Endothelial cell of umbilical vein (primary cell): Measurements from ENCODE around the gene AUH. TPM values are rescaled to one million over a fixed set of nuclear protein-coding genes. Genes with fewer than 3 reads are reported as not detected.

Experiments
- BruUV-seq: library from RNA; stranded (reverse); fragments of 400-500 nt; replicated peaks from 2 replicates; lab custom pipeline; 2021; lab: Mats Ljungman, UMichigan
- CTCF ChIA-PET: fragments of 300-600, 350-600 bp; sonication (Branson Sonifier 250); formaldehyde crosslinking; loops from one replicate; lab custom pipeline; 2021; ENCODE audit warnings: antibody characterized with exemption, inconsistent platforms; lab: Charles Lee
- POLR2A ChIA-PET: fragments of 300-600, 350-600 bp; sonication (Branson Sonifier 250); formaldehyde crosslinking; loops from one replicate; lab custom pipeline; 2021; ENCODE audit warnings: antibody characterized with exemption, inconsistent platforms; lab: Charles Lee
- DNase-seq: peaks from one replicate; pipeline ENCODE4 v3.0.0-alpha.2; 2011; ENCODE audit warnings: low read depth, low spot score
- FAIRE-seq: peaks from 2 replicates; lab custom pipeline; 2011; peaks lifted over from hg19 to GRCh38; lab: Jason Lieb, UNC
- H2AFZ ChIP-seq: 2 replicates; pipeline ENCODE4 v1.6.0; 2012; ENCODE audit warnings: low read depth, low read length, control low read depth, inconsistent platforms
- H3K27ac ChIP-seq: 2 replicates; pipeline ENCODE4 v1.5.1; 2011; ENCODE audit warnings: low read depth, mild to moderate bottlenecking, control low read depth, low read length, moderate library complexity; ENCODE audit not compliant: insufficient read depth
- H3K27me3 ChIP-seq, 2 experiments: 2 replicates each; pipeline versions ENCODE4 v1.6.0 to v1.6.1; 2011; ENCODE audit warnings: low read length in 2 of 2, mixed read lengths in 1 of 2; ENCODE audit not compliant: control insufficient read depth in 2 of 2, insufficient read depth in 2 of 2
- H3K36me3 ChIP-seq, 2 experiments: 2 replicates in 1 of 2; 3 replicates in 1 of 2; pipeline ENCODE4 v1.5.1; 2011; ENCODE audit warnings: low read length in 2 of 2, mild to moderate bottlenecking in 1 of 2, moderate library complexity in 1 of 2; ENCODE audit not compliant: control insufficient read depth in 2 of 2, insufficient read depth in 2 of 2; ENCODE audit errors: extremely low read depth in 1 of 2
- H3K4me1 ChIP-seq: 3 replicates; pipeline ENCODE4 v1.5.1; 2011; ENCODE audit warnings: mild to moderate bottlenecking, low read length; ENCODE audit not compliant: control insufficient read depth, insufficient read depth; ENCODE audit errors: extremely low read depth
- H3K4me2 ChIP-seq: 2 replicates; pipeline ENCODE4 v1.6.1; 2011; ENCODE audit warnings: low read length, control low read depth, mixed read lengths; ENCODE audit not compliant: insufficient read depth
- H3K4me3 ChIP-seq, 3 experiments: fragments of 200-600 bp in 1 of 3; sonication (generic), shearing (Covaris generic) in 1 of 3; replicated peaks in 1 of 3; 2 replicates each; pipeline ENCODE4 v1.5.1; 2011 to 2016; ENCODE audit warnings: control low read depth in 3 of 3, low read length in 3 of 3, mild to moderate bottlenecking in 2 of 3, inconsistent platforms in 1 of 3, low read depth in 1 of 3, moderate library complexity in 1 of 3; ENCODE audit not compliant: insufficient read depth in 1 of 3
- H3K79me2 ChIP-seq: 2 replicates; pipeline ENCODE4 v1.6.0; 2012; ENCODE audit warnings: low read length, inconsistent platforms; ENCODE audit not compliant: control insufficient read depth, insufficient read depth
- H3K9ac ChIP-seq: replicated peaks from 2 replicates; pipeline ENCODE3; 2011; ENCODE audit warnings: low read length, control low read depth; ENCODE audit not compliant: insufficient read depth; ENCODE audit errors: extremely low read depth
- H3K9me1 ChIP-seq: replicated peaks from 3 replicates; pipeline ENCODE4 v1.6.0; 2011; ENCODE audit warnings: mild to moderate bottlenecking, low read length; ENCODE audit not compliant: control insufficient read depth, insufficient read depth; ENCODE audit errors: extremely low read depth
- H3K9me3 ChIP-seq: replicated peaks from 2 replicates; pipeline ENCODE4 v1.5.1; 2012; ENCODE audit warnings: low read length, inconsistent platforms; ENCODE audit not compliant: control insufficient read depth, insufficient read depth
- H4K20me1 ChIP-seq: replicated peaks from 2 replicates; pipeline ENCODE3; 2011; ENCODE audit warnings: mild to moderate bottlenecking, low read length; ENCODE audit not compliant: control insufficient read depth, insufficient read depth; ENCODE audit errors: extremely low read depth
- CTCF ChIP-seq, 2 donors: IDR thresholded peaks; 1 replicate in 1 of 2; 2 replicates in 1 of 2; pipeline ENCODE4 v1.5.1; 2011; ENCODE audit warnings: low read length in 2 of 2, mild to moderate bottlenecking in 2 of 2, moderate library complexity in 2 of 2, control low read depth in 1 of 2, inconsistent platforms in 1 of 2, low read depth in 1 of 2; ENCODE audit not compliant: insufficient read depth in 1 of 2; ENCODE audit errors: extremely low read depth in 1 of 2
- EZH2 ChIP-seq: IDR thresholded peaks from 2 replicates; pipeline ENCODE4 v1.6.1; 2012; ENCODE audit warnings: borderline replicate concordance, low read depth, mild to moderate bottlenecking, moderate library complexity, low read length, inconsistent platforms; ENCODE audit not compliant: severe bottlenecking
- FOS ChIP-seq: IDR thresholded peaks from 2 replicates; pipeline ENCODE4 v1.6.1; 2011; ENCODE audit warnings: mild to moderate bottlenecking, low read length, moderate library complexity, borderline replicate concordance; ENCODE audit not compliant: insufficient read depth
- GATA2 ChIP-seq: IDR thresholded peaks from 2 replicates; pipeline ENCODE4 v1.7.0; 2011; ENCODE audit warnings: low read depth, mild to moderate bottlenecking, moderate library complexity, mixed read lengths, low read length; ENCODE audit not compliant: insufficient read length, insufficient read depth
- JUN ChIP-seq: IDR thresholded peaks from 2 replicates; pipeline ENCODE4 v1.6.1; 2011; ENCODE audit warnings: borderline replicate concordance, low read depth; ENCODE audit not compliant: insufficient read length, insufficient read depth
- MYC ChIP-seq: IDR thresholded peaks from one replicate; pipeline ENCODE4 v1.6.1; 2011; ENCODE audit warnings: mild to moderate bottlenecking, low read depth, low read length
- POLR2A ChIP-seq: IDR thresholded peaks from 2 replicates; pipeline ENCODE4 v1.6.1; 2012; ENCODE audit warnings: low read depth, mild to moderate bottlenecking, control low read depth, low read length
- POLR2AphosphoS5 ChIP-seq: IDR thresholded peaks from 2 replicates; pipeline ENCODE4 v1.6.1; 2012; ENCODE audit warnings: low read depth, mild to moderate bottlenecking, control low read depth, low read length, moderate library complexity; ENCODE audit not compliant: insufficient read depth
- dilution Hi-C: fragments of 300-500 bp; cut with MboI; formaldehyde crosslinking; loops from one replicate; pipeline ENCODE4 v1.15.0; 2019; ENCODE audit warnings: low sequenced_read_pairs; ENCODE audit not compliant: extremely low pct_ligation_motif_present
- intact Hi-C: fragments of 100-400 bp; cut with micrococcal nuclease; formaldehyde crosslinking; loops from one replicate; pipeline ENCODE4 v1.10.0; 2022
- polyA plus RNA-seq, 4 experiments: library from polyadenylated mRNA; depleted of rRNA in 3 of 4; stranded (reverse) in 3 of 4; unstranded in 1 of 4; fragments of >200 nt; gene quantifications; 2 replicates each; pipeline versions ENCODE4 v1.2.1 to v1.2.3, GENCODE V29; 2011 to 2012; ENCODE audit warnings: missing spikeins in 1 of 4
- total RNA-seq: library from RNA; stranded (reverse); gene quantifications from 2 replicates; pipeline ENCODE4 v1.2.3, GENCODE V29; 2021
- TF ChIP-seq, protein P1 (sequence below): IDR thresholded peaks from 2 replicates; pipeline ENCODE4 v1.6.1; 2011; ENCODE audit not compliant: insufficient read depth, insufficient read length

AUH gene
- total and polyA plus RNA-seq, 2 donors (not counting 3 experiments of a cell fraction or from before 2014, with no cell fraction given) = 2.3 to 9.2 TPM

DNA sequence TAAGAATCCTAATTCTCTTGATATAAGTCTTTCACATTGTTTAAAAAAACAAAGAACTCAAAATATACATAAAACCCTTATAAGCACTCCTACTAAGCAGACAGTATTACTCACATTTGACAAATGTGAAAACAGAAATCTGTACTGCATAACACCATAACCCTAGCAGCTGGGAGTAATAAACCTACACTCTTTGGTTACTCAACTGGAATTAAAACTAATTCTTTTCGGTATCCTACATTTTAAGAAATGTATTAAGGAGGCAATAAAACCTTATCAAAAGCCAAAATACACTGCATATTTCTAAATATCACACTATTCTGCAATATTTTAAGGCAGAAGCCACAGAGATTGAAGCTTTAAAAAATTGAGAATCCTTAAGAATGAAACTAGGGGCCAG, 6.8 kb downstream of the AUH start:
- H3K36me3 ChIP-seq = no peaks in the 10 kb centered on the region
- no peak overlapping the region for H3K9ac ChIP-seq
- FAIRE-seq = no peak
- TF ChIP-seq CTCF (IDR thresholded peaks at IDR 0.05; ENCODE audit: extremely low read depth in 1 of 2, insufficient read depth in 1 of 2, low read depth in 1 of 2, low read length in 2 of 2) (no peak), FOS (no peak), JUN (no peak), EZH2 (no peak)
- POLR2A ChIA-PET = no interaction called here
- dilution Hi-C loops (no loop called here), intact Hi-C loops (no loop called here)
- no peaks in the 10 kb centered on the region for H4K20me1 ChIP-seq
- H3K27me3 ChIP-seq = no peaks in the 10 kb centered on the region
- H3K4me1 ChIP-seq = no peaks in the 10 kb centered on the region
- CTCF ChIA-PET = no interaction called here
- no peak overlapping the region for H3K4me3 ChIP-seq
- no TSS peak for BruUV-seq
- no peaks in the 10 kb centered on the region for H3K79me2 ChIP-seq
- no peak overlapping the region for H3K4me2 ChIP-seq
- no peak overlapping the region for H2AFZ ChIP-seq
- no peak for DNase-seq
- H3K9me3 ChIP-seq = no peaks in the 10 kb centered on the region
- no peaks in the 10 kb centered on the region for H3K9me1 ChIP-seq
- H3K27ac ChIP-seq = no peak overlapping the region

DNA sequence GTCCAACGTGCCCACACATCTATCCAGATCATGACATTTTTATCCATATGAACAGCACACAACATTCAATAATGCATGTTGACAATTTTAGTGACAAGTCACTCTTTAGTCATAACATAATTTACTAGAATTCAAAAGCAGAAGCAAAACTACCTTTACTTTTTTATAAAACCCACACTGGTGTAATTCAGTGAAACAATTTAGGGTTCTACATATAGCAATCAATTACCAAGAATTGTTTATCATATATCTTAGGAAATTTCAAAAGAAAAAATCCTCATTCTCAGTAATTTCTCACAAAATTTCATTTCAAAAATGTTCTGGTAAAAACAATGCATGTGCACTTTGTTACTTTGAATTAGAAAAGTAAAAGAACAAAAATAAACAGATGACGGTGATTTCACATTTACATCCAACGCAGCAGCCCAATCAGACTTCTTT, 12.6 kb downstream of the AUH start:
- intact Hi-C loops (no loop called here), dilution Hi-C loops (no loop called here)
- Histone ChIP-seq H3K79me2 (no peaks in the 10 kb centered on the region), H3K27ac (no peak overlapping the region), H3K36me3 (no peaks in the 10 kb centered on the region), H3K9me3 (no peaks in the 10 kb centered on the region), H3K4me2 (no peak overlapping the region), H4K20me1 (no peaks in the 10 kb centered on the region), H3K9me1 (no peaks in the 10 kb centered on the region), H2AFZ (no peak overlapping the region), H3K4me3 (no peak overlapping the region), H3K9ac (no peak overlapping the region), H3K4me1 (no peaks in the 10 kb centered on the region), H3K27me3 (no peaks in the 10 kb centered on the region)
- DNase-seq (no peak), FAIRE-seq (no peak)
- ChIA-PET POLR2A (no interaction called here), CTCF (no interaction called here)
- BruUV-seq = no TSS peak
- TF ChIP-seq, protein P1, sequence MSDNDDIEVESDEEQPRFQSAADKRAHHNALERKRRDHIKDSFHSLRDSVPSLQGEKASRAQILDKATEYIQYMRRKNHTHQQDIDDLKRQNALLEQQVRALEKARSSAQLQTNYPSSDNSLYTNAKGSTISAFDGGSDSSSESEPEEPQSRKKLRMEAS = no peak
- TF ChIP-seq FOS (no peak), POLR2A (no peak), CTCF (IDR thresholded peaks at IDR 0.05; ENCODE audit: extremely low read depth in 1 of 2, insufficient read depth in 1 of 2, low read depth in 1 of 2, low read length in 2 of 2) (no peak), POLR2AphosphoS5 (no peak), GATA2 (no peak), JUN (no peak), EZH2 (no peak), MYC (no peak)
